ENCODE measurements around the gene CNGA4.
"Not testable (repeated sequence)": the region's sequence is repeated elsewhere in the genome, so short reads cannot be mapped to it uniquely, and the experiment has no call there.

CNGA4 gene

DNA sequence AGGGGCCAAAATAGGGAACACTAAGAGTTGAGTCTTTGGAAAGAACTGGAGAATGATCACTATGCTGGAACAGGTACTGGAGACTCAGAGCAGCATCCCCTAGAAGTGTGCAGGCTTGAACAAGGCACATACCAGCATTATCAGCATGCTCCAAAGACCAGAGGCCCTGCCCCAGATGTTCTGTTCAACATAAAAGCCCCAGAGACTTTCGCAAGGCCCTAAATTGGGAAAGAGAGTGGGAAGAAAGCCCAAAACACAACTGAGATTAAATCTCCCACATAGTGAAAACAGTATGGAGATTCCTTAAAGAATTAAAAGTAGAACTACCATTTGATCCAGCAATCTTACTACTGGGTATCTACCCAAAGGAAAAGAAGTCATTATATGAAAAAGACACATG, 9.4 kb downstream of the CNGA4 start:
- no peak overlapping the region for H3K4me2 ChIP-seq (ENCODE audit: low read length)
- H3K27ac ChIP-seq (ENCODE audit: low read depth, low read length): no peak overlapping the region
- H3K9ac ChIP-seq (ENCODE audit: low read length): no peak overlapping the region
- H3K79me2 ChIP-seq (ENCODE audit: control insufficient read depth, insufficient read depth, low read length): no peaks in the 10 kb centered on the region
- H3K4ac ChIP-seq (ENCODE audit: low read depth, low read length): no peak overlapping the region
- no peak overlapping the region for H2AK5ac ChIP-seq (ENCODE audit: low read length)
- no peak overlapping the region for H2BK5ac ChIP-seq (ENCODE audit: low read length)
- no peak overlapping the region for H4K5ac ChIP-seq (ENCODE audit: low read length)
- peaks cover 3% of the 10 kb centered on the region for H3K4me1 ChIP-seq (ENCODE audit: control insufficient read depth, low read depth, low read length)
- H3K23ac ChIP-seq (ENCODE audit: low read length): no peak overlapping the region
- no peak for DNase-seq
- H3K79me1 ChIP-seq (ENCODE audit: low read length): no peaks in the 10 kb centered on the region
- H3K56ac ChIP-seq (ENCODE audit: low read length): no peak overlapping the region
- H3K36me3 ChIP-seq (ENCODE audit: control insufficient read depth, insufficient read depth, low read length): no peaks in the 10 kb centered on the region
- no peaks in the 10 kb centered on the region for H3K27me3 ChIP-seq (ENCODE audit: insufficient read depth, low read length, poor library complexity)
- no peak overlapping the region for H2BK120ac ChIP-seq (ENCODE audit: low read depth, low read length)
- no peak overlapping the region for H2BK15ac ChIP-seq (replicated peaks; ENCODE audit: low read depth)
- H3K18ac ChIP-seq (ENCODE audit: low read length): no peak overlapping the region
- H3K4me3 ChIP-seq (ENCODE audit: low read length): no peak overlapping the region
- no CpG with 5 or more reads among the region's 1 CpG for WGBS (ENCODE audit: extremely low coverage, insufficient coverage, low lambda C conversion rate)
- H4K8ac ChIP-seq (ENCODE audit: low read depth, low read length): no peak overlapping the region

GRCh38 chr11:6248897-6249296, 10.0 kb downstream of the CNGA4 start:
- not testable (repeated sequence) for H3K27me3 ChIP-seq (ENCODE audit: insufficient read depth, low read length, poor library complexity); H3K36me3 ChIP-seq (ENCODE audit: control insufficient read depth, insufficient read depth, low read length); H2BK15ac ChIP-seq (replicated peaks; ENCODE audit: low read depth); H4K8ac ChIP-seq (ENCODE audit: low read depth, low read length); DNase-seq; H2AK5ac ChIP-seq (ENCODE audit: low read length); H4K5ac ChIP-seq (ENCODE audit: low read length); H3K79me1 ChIP-seq (ENCODE audit: low read length); H3K4me2 ChIP-seq (ENCODE audit: low read length); H3K23ac ChIP-seq (ENCODE audit: low read length); H3K4ac ChIP-seq (ENCODE audit: low read depth, low read length); H3K4me3 ChIP-seq (ENCODE audit: low read length); H3K18ac ChIP-seq (ENCODE audit: low read length); H3K79me2 ChIP-seq (ENCODE audit: control insufficient read depth, insufficient read depth, low read length); H2BK5ac ChIP-seq (ENCODE audit: low read length); H2BK120ac ChIP-seq (ENCODE audit: low read depth, low read length); H3K27ac ChIP-seq (ENCODE audit: low read depth, low read length); H3K4me1 ChIP-seq (ENCODE audit: control insufficient read depth, low read depth, low read length); H3K56ac ChIP-seq (ENCODE audit: low read length); H3K9ac ChIP-seq (ENCODE audit: low read length)
- no CpG with 5 or more reads among the region's 3 CpGs for WGBS (ENCODE audit: extremely low coverage, insufficient coverage, low lambda C conversion rate)

GRCh38 chr11:6249770-6250555, 11.1 kb downstream of the CNGA4 start:
- H3K27ac ChIP-seq (ENCODE audit: low read depth, low read length): peak overlapping the region; percentile 18
- no peaks in the 10 kb centered on the region for H3K79me1 ChIP-seq (ENCODE audit: low read length)
- H3K36me3 ChIP-seq (ENCODE audit: control insufficient read depth, insufficient read depth, low read length): no peaks in the 10 kb centered on the region
- peak overlapping the region; percentile 33 for H2BK5ac ChIP-seq (ENCODE audit: low read length)
- no CpG with 5 or more reads among the region's 3 CpGs for WGBS (ENCODE audit: extremely low coverage, insufficient coverage, low lambda C conversion rate)
- no peak overlapping the region for H3K23ac ChIP-seq (ENCODE audit: low read length)
- H3K4ac ChIP-seq (ENCODE audit: low read depth, low read length): no peak overlapping the region
- H3K27me3 ChIP-seq (ENCODE audit: insufficient read depth, low read length, poor library complexity): no peaks in the 10 kb centered on the region
- H3K4me1 ChIP-seq (ENCODE audit: control insufficient read depth, low read depth, low read length): peaks cover 3% of the 10 kb centered on the region
- no peak overlapping the region for H2AK5ac ChIP-seq (ENCODE audit: low read length)
- DNase-seq: peak; percentile 95
- H3K79me2 ChIP-seq (ENCODE audit: control insufficient read depth, insufficient read depth, low read length): no peaks in the 10 kb centered on the region
- H2BK15ac ChIP-seq (replicated peaks; ENCODE audit: low read depth): no peak overlapping the region
- H3K18ac ChIP-seq (ENCODE audit: low read length): peak overlapping the region; percentile 29
- H3K4me3 ChIP-seq (ENCODE audit: low read length): no peak overlapping the region
- no peak overlapping the region for H3K9ac ChIP-seq (ENCODE audit: low read length)
- no peak overlapping the region for H3K56ac ChIP-seq (ENCODE audit: low read length)
- H2BK120ac ChIP-seq (ENCODE audit: low read depth, low read length): no peak overlapping the region
- no peak overlapping the region for H4K8ac ChIP-seq (ENCODE audit: low read depth, low read length)
- no peak overlapping the region for H4K5ac ChIP-seq (ENCODE audit: low read length)
- no peak overlapping the region for H3K4me2 ChIP-seq (ENCODE audit: low read length)

DNA sequence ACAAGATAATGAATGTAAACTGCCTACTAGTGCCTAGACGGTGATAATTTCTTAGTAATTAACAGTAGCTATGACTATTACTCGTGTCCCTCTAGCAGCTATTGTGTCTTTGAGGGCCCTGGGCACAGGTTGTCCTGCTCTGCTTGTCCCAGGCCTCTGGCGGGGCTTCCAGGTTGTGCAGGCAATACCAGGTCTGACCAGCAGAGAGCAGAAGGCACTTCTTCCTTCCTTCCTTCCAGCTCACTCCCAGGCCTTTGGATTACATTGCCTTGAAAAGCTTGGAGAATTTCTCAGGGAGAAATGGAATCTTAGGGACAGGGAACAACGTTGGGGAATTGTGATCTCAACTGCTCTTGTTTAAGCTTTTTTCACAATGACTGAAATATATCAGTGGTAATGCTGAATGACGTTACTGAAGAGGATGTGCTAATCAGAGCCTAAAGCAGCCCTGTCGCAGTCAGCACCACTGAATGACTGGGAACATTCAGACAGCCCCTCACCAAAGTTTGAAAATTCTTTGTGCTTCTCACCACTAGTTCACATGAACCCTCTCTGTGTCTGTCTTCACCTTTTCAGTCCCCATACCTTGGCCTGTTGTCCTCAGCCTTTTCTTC, 12.3 kb downstream of the CNGA4 start:
- no peak overlapping the region for H3K4me2 ChIP-seq (ENCODE audit: low read length)
- no CpG with 5 or more reads among the region's 6 CpGs for WGBS (ENCODE audit: extremely low coverage, insufficient coverage, low lambda C conversion rate)
- no peaks in the 10 kb centered on the region for H3K27me3 ChIP-seq (ENCODE audit: insufficient read depth, low read length, poor library complexity)
- no peaks in the 10 kb centered on the region for H3K79me1 ChIP-seq (ENCODE audit: low read length)
- H3K18ac ChIP-seq (ENCODE audit: low read length): peak overlapping the region; percentile 1
- H3K27ac ChIP-seq (ENCODE audit: low read depth, low read length): no peak overlapping the region
- H2AK5ac ChIP-seq (ENCODE audit: low read length): no peak overlapping the region
- H2BK120ac ChIP-seq (ENCODE audit: low read depth, low read length): no peak overlapping the region
- H4K8ac ChIP-seq (ENCODE audit: low read depth, low read length): no peak overlapping the region
- peak overlapping the region; percentile 12 for H3K9ac ChIP-seq (ENCODE audit: low read length)
- H3K4me3 ChIP-seq (ENCODE audit: low read length): no peak overlapping the region
- peak overlapping the region; percentile 35 for H3K56ac ChIP-seq (ENCODE audit: low read length)
- H3K23ac ChIP-seq (ENCODE audit: low read length): no peak overlapping the region
- no peak overlapping the region for H3K4ac ChIP-seq (ENCODE audit: low read depth, low read length)
- no peaks in the 10 kb centered on the region for H3K79me2 ChIP-seq (ENCODE audit: control insufficient read depth, insufficient read depth, low read length)
- no peak overlapping the region for H4K5ac ChIP-seq (ENCODE audit: low read length)
- H3K4me1 ChIP-seq (ENCODE audit: control insufficient read depth, low read depth, low read length): peaks cover 3% of the 10 kb centered on the region
- H2BK15ac ChIP-seq (replicated peaks; ENCODE audit: low read depth): no peak overlapping the region
- H2BK5ac ChIP-seq (ENCODE audit: low read length): no peak overlapping the region
- H3K36me3 ChIP-seq (ENCODE audit: control insufficient read depth, insufficient read depth, low read length): no peaks in the 10 kb centered on the region
- peak; percentile 91 for DNase-seq

DNA sequence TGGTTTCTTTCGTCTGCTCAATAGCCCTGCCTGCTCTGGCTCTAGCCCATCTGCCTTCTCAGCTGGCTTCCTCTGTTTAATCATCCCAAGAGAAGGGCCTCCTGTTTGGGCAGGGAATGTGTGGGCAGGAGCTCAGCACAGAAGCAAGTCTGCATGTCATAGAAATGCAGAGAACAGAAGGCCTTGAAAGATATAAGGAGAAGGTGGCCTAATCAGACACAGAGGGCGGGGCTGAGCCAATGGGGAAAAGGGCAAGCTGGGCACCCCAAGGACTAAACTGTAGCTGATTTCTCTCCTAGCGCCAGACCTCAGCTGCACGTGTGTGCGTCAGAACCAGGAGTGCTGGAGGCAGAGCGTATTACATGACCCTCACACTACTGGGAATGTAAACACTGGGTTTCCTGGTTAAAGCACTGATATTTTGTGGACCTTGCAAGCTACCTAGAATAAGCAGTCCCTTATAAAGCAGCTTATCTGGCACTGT, 13.1 kb downstream of the CNGA4 start:
- no peak overlapping the region for H4K8ac ChIP-seq (ENCODE audit: low read depth, low read length)
- H3K27ac ChIP-seq (ENCODE audit: low read depth, low read length): no peak overlapping the region
- no peak overlapping the region for H3K4me2 ChIP-seq (ENCODE audit: low read length)
- H2BK5ac ChIP-seq (ENCODE audit: low read length): no peak overlapping the region
- no peak overlapping the region for H3K4me3 ChIP-seq (ENCODE audit: low read length)
- peaks cover 3% of the 10 kb centered on the region for H3K4me1 ChIP-seq (ENCODE audit: control insufficient read depth, low read depth, low read length)
- H3K79me2 ChIP-seq (ENCODE audit: control insufficient read depth, insufficient read depth, low read length): no peaks in the 10 kb centered on the region
- no peaks in the 10 kb centered on the region for H3K36me3 ChIP-seq (ENCODE audit: control insufficient read depth, insufficient read depth, low read length)
- no peak overlapping the region for H4K5ac ChIP-seq (ENCODE audit: low read length)
- H3K18ac ChIP-seq (ENCODE audit: low read length): peak overlapping the region; percentile 1
- no peaks in the 10 kb centered on the region for H3K27me3 ChIP-seq (ENCODE audit: insufficient read depth, low read length, poor library complexity)
- H2BK120ac ChIP-seq (ENCODE audit: low read depth, low read length): no peak overlapping the region
- WGBS (ENCODE audit: extremely low coverage, insufficient coverage, low lambda C conversion rate): no CpG with 5 or more reads among the region's 6 CpGs
- H3K23ac ChIP-seq (ENCODE audit: low read length): no peak overlapping the region
- H2BK15ac ChIP-seq (replicated peaks; ENCODE audit: low read depth): no peak overlapping the region
- no peak overlapping the region for H3K9ac ChIP-seq (ENCODE audit: low read length)
- no peak overlapping the region for H2AK5ac ChIP-seq (ENCODE audit: low read length)
- no peaks in the 10 kb centered on the region for H3K79me1 ChIP-seq (ENCODE audit: low read length)
- DNase-seq: no peak
- no peak overlapping the region for H3K4ac ChIP-seq (ENCODE audit: low read depth, low read length)
- H3K56ac ChIP-seq (ENCODE audit: low read length): peak overlapping the region; percentile 35

Measured in mesendoderm (in vitro differentiated cells).